Subcutaneous abdominal adipose tissue (tissue), 5 donors: Measurements from ENCODE around the gene INO80.

ENCODE experiments used
- H3K27ac ChIP-seq: one replicate; pipeline ENCODE4 v1.7.0; 2013; ENCODE audit warnings: low read depth, mild to moderate bottlenecking, inconsistent platforms, low read length, moderate library complexity
- H3K27me3 ChIP-seq, 5 donors: one replicate each; pipeline ENCODE4 v1.7.0; 2013; ENCODE audit warnings: low read length in 5 of 5, inconsistent platforms in 1 of 5; ENCODE audit not compliant: control insufficient read depth in 5 of 5, insufficient read depth in 4 of 5
- H3K36me3 ChIP-seq, 5 donors: one replicate each; pipeline ENCODE4 v1.7.0; 2013; ENCODE audit warnings: low read length in 5 of 5; ENCODE audit not compliant: control insufficient read depth in 5 of 5, insufficient read depth in 5 of 5
- H3K4me1 ChIP-seq, 5 donors: one replicate each; pipeline ENCODE4 v1.7.0; 2013; ENCODE audit warnings: low read length in 5 of 5, mild to moderate bottlenecking in 3 of 5, moderate library complexity in 1 of 5; ENCODE audit not compliant: control insufficient read depth in 5 of 5, insufficient read depth in 5 of 5
- H3K4me3 ChIP-seq, 5 donors: one replicate each; pipeline ENCODE4 v1.7.0; 2013; ENCODE audit warnings: low read length in 5 of 5, low read depth in 1 of 5
- H3K9ac ChIP-seq, 5 donors: one replicate each; pipeline ENCODE4 v1.7.0; 2013; ENCODE audit warnings: low read length in 5 of 5, mild to moderate bottlenecking in 4 of 5, moderate library complexity in 3 of 5
- H3K9me3 ChIP-seq, 5 donors: one replicate each; pipeline ENCODE4 v1.7.0; 2013; ENCODE audit warnings: low read length in 5 of 5; ENCODE audit not compliant: control insufficient read depth in 5 of 5
- donor health status: healthy.
- donor health status: healthy.
- donor health status: healthy.
- donor health status: healthy.
- donor health status: healthy.

The INO80 gene

DNA sequence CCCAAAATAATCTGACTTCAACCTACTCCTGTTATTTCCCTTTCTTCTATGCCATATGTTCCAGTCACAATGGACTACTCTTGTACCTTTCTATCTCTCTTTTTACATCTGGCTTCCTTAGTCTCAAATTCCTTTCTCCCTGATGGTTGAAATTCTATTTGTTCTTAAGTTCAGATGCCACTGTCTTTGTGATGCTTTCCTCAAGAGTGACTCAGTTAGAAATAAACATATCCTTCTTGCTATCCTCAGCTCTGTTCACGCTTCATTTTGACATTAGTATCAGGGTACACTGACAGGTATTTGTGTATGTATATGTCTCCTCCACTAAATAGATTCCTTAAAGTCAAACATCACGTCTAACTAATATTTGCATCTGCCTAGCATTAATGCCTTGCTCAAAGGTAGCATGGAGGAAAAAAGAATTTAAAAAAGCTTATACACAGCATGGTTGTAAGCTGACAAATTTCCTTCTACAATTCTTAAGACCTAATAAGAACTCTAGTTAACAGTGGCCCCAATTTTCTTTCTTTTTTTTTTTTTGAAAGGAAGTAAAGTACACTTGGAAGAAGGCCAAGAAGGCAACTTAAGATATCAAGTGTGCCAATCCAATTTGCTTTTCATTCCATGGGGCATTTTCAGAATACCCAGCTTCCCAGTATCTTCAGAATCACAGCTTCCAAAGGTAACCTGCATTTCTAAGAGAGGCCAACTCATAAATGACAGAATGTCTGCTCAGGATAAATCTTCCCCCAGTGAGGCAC, 104.8 kb downstream of the INO80 start:
- Histone ChIP-seq H3K4me1 (peaks cover 0 to 9% (median 4%) of the 10 kb centered on the region in 5 donors), H3K4me3 (no peak overlapping the region), H3K36me3 (peaks cover 17 to 37% (median 22%) of the 10 kb centered on the region in 5 donors), H3K9ac (no peak overlapping the region), H3K9me3 (no peaks in the 10 kb centered on the region), H3K27ac (no peak overlapping the region), H3K27me3 (no peaks in the 10 kb centered on the region)

GRCh38 chr15:41010345-41010744, 105.7 kb downstream of the INO80 start:
- Histone ChIP-seq H3K9ac (no peak overlapping the region), H3K36me3 (peaks cover 13 to 33% (median 16%) of the 10 kb centered on the region in 5 donors), H3K4me3 (no peak overlapping the region), H3K27ac (no peak overlapping the region), H3K9me3 (no peaks in the 10 kb centered on the region), H3K27me3 (no peaks in the 10 kb centered on the region), H3K4me1 (peaks cover 0 to 9% (median 4%) of the 10 kb centered on the region in 5 donors)

DNA sequence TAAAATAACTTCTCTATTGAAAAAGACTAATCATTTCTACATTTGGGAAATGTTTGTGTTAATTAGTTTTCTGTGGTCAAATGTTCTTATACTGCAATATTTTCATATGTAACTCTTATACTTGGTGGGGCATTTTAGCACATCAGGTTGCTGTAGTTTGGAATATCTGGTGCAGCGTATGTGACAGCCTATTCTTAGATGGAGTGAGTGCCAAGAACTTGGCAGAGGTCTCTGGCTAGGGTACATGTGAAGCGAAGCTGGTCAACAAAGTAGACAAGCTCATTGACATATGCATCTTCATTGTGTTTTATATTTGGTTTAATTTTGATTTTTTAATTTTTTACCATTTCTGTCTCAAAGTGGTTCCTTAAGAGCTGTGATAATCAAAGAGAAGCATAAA, 109.6 kb downstream of the INO80 start:
- no peak overlapping the region for H3K9ac ChIP-seq
- H3K4me3 ChIP-seq, result no peak overlapping the region
- H3K4me1 ChIP-seq, result peaks cover 0 to 11% (median 6%) of the 10 kb centered on the region in 5 donors
- no peaks in the 10 kb centered on the region for H3K27me3 ChIP-seq
- H3K27ac ChIP-seq, result no peak overlapping the region
- no peaks in the 10 kb centered on the region for H3K9me3 ChIP-seq
- H3K36me3 ChIP-seq, result peaks cover 5 to 37% (median 13%) of the 10 kb centered on the region in 5 donors

GRCh38 chr15:41004490-41004889, 111.6 kb downstream of the INO80 start:
- Histone ChIP-seq H3K4me3 (no peak overlapping the region), H3K27ac (no peak overlapping the region), H3K9me3 (no peaks in the 10 kb centered on the region), H3K27me3 (no peaks in the 10 kb centered on the region), H3K36me3 (peaks cover 12 to 52% (median 20%) of the 10 kb centered on the region in 5 donors), H3K9ac (no peak overlapping the region), H3K4me1 (peaks cover 0 to 9% (median 0%) of the 10 kb centered on the region in 5 donors)

GRCh38 chr15:41001524-41002214, 114.4 kb downstream of the INO80 start:
- peaks cover 21 to 60% (median 29%) of the 10 kb centered on the region in 5 donors for H3K36me3 ChIP-seq
- peak overlapping the region; percentile 11 for H3K27ac ChIP-seq

DNA sequence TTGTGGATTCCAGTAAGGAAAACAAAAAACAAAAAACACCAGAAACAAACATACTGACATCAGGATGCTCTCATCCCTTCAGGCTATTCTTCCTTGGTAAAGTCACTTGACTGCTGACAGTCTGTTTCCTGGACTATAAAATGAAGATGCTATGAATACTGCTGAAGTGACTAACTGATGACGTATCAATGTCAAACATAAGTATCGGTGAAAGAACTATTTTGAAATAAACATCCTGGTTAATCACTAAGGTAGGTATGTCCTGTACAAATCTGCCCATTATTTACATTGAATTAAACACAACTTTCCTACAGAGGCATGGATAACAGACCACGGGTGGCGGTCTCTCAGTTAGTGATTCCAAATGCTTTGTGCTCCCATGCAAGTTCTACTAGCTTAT, 116.9 kb downstream of the INO80 start:
- no peaks in the 10 kb centered on the region for H3K27me3 ChIP-seq
- no peaks in the 10 kb centered on the region for H3K9me3 ChIP-seq
- H3K27ac ChIP-seq, result no peak overlapping the region
- no peak overlapping the region for H3K9ac ChIP-seq
- H3K4me3 ChIP-seq, result no peak overlapping the region
- peaks cover 0 to 9% (median 0%) of the 10 kb centered on the region in 5 donors for H3K4me1 ChIP-seq
- peaks cover 33 to 67% (median 41%) of the 10 kb centered on the region in 5 donors for H3K36me3 ChIP-seq

More at GRCh38 chr15:41001524-41002214, 114.4 kb downstream of the INO80 start:
- Histone ChIP-seq H3K9ac (no peak overlapping the region), H3K9me3 (no peaks in the 10 kb centered on the region), H3K4me1 (peaks cover 0 to 9% (median 0%) of the 10 kb centered on the region in 5 donors), H3K4me3 (no peak overlapping the region), H3K27me3 (no peaks in the 10 kb centered on the region)

- no peak overlapping the region for H3K4me3 ChIP-seq
- peaks cover 24 to 56% (median 43%) of the 10 kb centered on the region in 5 donors for H3K36me3 ChIP-seq
- no peaks in the 10 kb centered on the region for H3K4me1 ChIP-seq
- no peaks in the 10 kb centered on the region for H3K27me3 ChIP-seq
- H3K27ac ChIP-seq, result no peak overlapping the region
- H3K9ac ChIP-seq, result no peak overlapping the region
- no peaks in the 10 kb centered on the region for H3K9me3 ChIP-seq
Observed at GRCh38 chr15:40995656-40996055, 120.4 kb downstream of the INO80 start.

DNA sequence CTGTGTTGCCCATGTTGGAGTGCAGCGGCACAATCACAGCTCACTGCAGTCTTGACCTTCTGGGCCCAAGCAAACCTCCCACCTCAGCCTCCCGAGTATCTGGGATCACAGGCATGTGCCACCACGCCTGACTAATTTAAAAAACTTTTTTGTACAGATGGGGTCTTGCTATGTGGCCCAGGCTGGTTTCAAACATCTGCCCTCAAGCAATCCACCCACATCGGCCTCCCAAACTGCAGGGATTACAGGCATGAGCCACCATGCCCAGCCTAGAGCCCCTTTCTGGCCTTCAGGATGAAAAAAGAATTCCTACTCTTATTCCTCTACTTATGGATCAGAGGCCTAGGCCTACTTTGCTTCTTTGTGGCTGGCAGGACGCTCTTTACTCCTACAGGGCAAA, 123.3 kb downstream of the INO80 start:
- H3K36me3 ChIP-seq, result peaks cover 24 to 56% (median 42%) of the 10 kb centered on the region in 5 donors
- H3K27ac ChIP-seq, result no peak overlapping the region
- H3K4me1 ChIP-seq, result peaks cover 0 to under 1% (median 0%) of the 10 kb centered on the region in 5 donors
- no peaks in the 10 kb centered on the region for H3K9me3 ChIP-seq
- no peaks in the 10 kb centered on the region for H3K27me3 ChIP-seq
- no peak overlapping the region for H3K9ac ChIP-seq
- no peak overlapping the region for H3K4me3 ChIP-seq

DNA sequence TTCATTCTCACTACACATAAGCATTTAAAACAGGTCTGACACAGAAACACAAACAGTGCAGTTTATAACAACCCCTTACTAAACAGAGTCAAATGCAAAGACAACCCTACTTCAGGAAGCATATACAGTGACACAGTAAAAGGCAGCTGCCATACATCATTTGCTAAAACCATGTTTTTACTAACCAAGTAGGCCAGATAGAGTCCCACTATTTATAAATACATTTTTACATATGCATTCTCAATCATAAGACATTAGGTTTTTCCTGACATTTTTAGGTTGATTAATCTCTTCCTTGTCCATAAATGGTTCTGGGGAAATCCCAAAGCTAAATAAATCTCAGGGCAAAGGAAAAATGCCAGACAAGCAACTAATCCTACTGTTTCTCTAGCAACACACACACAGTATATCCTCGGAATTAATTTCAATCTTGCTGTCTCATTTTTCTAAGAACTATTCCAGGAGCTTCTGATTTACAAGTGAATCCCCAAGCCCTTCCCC, 123.8 kb downstream of the INO80 start:
- no peak overlapping the region for H3K27ac ChIP-seq
- no peak overlapping the region for H3K4me3 ChIP-seq
- H3K27me3 ChIP-seq, result no peaks in the 10 kb centered on the region
- no peaks in the 10 kb centered on the region for H3K9me3 ChIP-seq
- peaks cover 24 to 58% (median 42%) of the 10 kb centered on the region in 5 donors for H3K36me3 ChIP-seq
- H3K9ac ChIP-seq, result no peak overlapping the region
- peaks cover 0 to 6% (median 0%) of the 10 kb centered on the region in 5 donors for H3K4me1 ChIP-seq

DNA sequence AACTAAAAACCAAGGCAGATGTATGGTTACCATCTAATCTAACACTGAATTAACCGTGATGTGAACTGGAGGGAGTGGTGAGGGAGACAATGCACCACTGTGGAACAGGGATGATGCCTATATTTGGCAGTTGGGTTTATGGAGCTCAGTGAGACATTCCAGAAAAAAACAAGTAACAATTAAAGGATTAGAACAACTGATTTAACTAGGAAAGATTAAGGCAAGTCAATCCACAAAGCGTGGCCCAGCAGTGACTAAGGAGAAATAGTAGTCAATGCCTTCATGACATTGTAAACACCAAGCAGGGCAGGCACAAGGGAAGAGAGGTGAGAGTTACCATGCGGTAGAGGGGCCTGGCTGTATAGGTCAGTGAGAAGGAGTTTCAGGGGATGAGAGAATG, 124.7 kb downstream of the INO80 start:
- Histone ChIP-seq H3K36me3 (peaks cover 27 to 59% (median 42%) of the 10 kb centered on the region in 5 donors), H3K27ac (no peak overlapping the region), H3K9me3 (no peaks in the 10 kb centered on the region), H3K27me3 (no peaks in the 10 kb centered on the region), H3K4me3 (no peak overlapping the region), H3K9ac (no peak overlapping the region), H3K4me1 (peaks cover 0 to 8% (median 0%) of the 10 kb centered on the region in 5 donors)
